ENCODE measurements around the gene POP7. TPM values are rescaled to one million over a fixed set of nuclear protein-coding genes. Genes with fewer than 3 reads are reported as not detected.
A peak's percentile ranks its signal among the peaks of the same experiment; 100 is the strongest.

The POP7 gene
- total RNA-seq, 1 donor from 2014 or later, result 52.8 TPM

- Histone ChIP-seq H3K27me3 (ENCODE audit: control insufficient read depth, insufficient read depth, low read length) (no peaks in the 10 kb centered on the region), H3K36me3 (ENCODE audit: control insufficient read depth, insufficient read depth, low read length) (no peaks in the 10 kb centered on the region), H3K4me3 (ENCODE audit: low read depth, low read length) (no peak overlapping the region)
- no peak for DNase-seq (ENCODE audit: low read depth)
- TF ChIP-seq CTCF (IDR thresholded peaks at IDR 0.05; ENCODE audit: insufficient read depth, low read length, poor library complexity, severe bottlenecking), result no peak
Observed at GRCh38 chr7:100670074-100670473, 35.8 kb upstream of the POP7 start.

GRCh38 chr7:100671353-100672327, 34.3 kb upstream of the POP7 start:
- no peak for TF ChIP-seq CTCF (IDR thresholded peaks at IDR 0.05; ENCODE audit: insufficient read depth, low read length, poor library complexity, severe bottlenecking)
- DNase-seq (ENCODE audit: low read depth), result no peak
- H3K27me3 ChIP-seq (ENCODE audit: control insufficient read depth, insufficient read depth, low read length), result no peaks in the 10 kb centered on the region
- H3K4me3 ChIP-seq (ENCODE audit: low read depth, low read length), result no peak overlapping the region
- no peaks in the 10 kb centered on the region for H3K36me3 ChIP-seq (ENCODE audit: control insufficient read depth, insufficient read depth, low read length)

- Histone ChIP-seq H3K36me3 (ENCODE audit: control insufficient read depth, insufficient read depth, low read length) (peaks cover 2% of the 10 kb centered on the region), H3K4me3 (ENCODE audit: low read depth, low read length) (peak within 1 kb of the TSS; percentile 94), H3K27me3 (ENCODE audit: control insufficient read depth, insufficient read depth, low read length) (no peaks in the 10 kb centered on the region)
- DNase-seq (ENCODE audit: low read depth), result peak; percentile 83
- TF ChIP-seq CTCF (IDR thresholded peaks at IDR 0.05; ENCODE audit: insufficient read depth, low read length, poor library complexity, severe bottlenecking), result no peak
Observed at GRCh38 chr7:100673302-100673941, 32.5 kb upstream of the POP7 start, which contains the start of gene GNB2. TSS of gene GNB2 (plus strand) at chr7:100673740. CDS start at chr7:100676266, 2,526 bp downstream.

- peaks cover 3% of the 10 kb centered on the region for H3K36me3 ChIP-seq (ENCODE audit: control insufficient read depth, insufficient read depth, low read length)
- peak overlapping the region; percentile 94 for H3K4me3 ChIP-seq (ENCODE audit: low read depth, low read length)
- H3K27me3 ChIP-seq (ENCODE audit: control insufficient read depth, insufficient read depth, low read length), result no peaks in the 10 kb centered on the region
- DNase-seq (ENCODE audit: low read depth), result no peak
- no peak for TF ChIP-seq CTCF (IDR thresholded peaks at IDR 0.05; ENCODE audit: insufficient read depth, low read length, poor library complexity, severe bottlenecking)
Observed at GRCh38 chr7:100673942-100674410, 31.9 kb upstream of the POP7 start.

GRCh38 chr7:100674411-100675104, 31.4 kb upstream of the POP7 start:
- no peak for TF ChIP-seq CTCF (IDR thresholded peaks at IDR 0.05; ENCODE audit: insufficient read depth, low read length, poor library complexity, severe bottlenecking)
- H3K4me3 ChIP-seq (ENCODE audit: low read depth, low read length), result peak overlapping the region; percentile 94
- H3K36me3 ChIP-seq (ENCODE audit: control insufficient read depth, insufficient read depth, low read length), result peaks cover 3% of the 10 kb centered on the region
- DNase-seq (ENCODE audit: low read depth), result no peak
- H3K27me3 ChIP-seq (ENCODE audit: control insufficient read depth, insufficient read depth, low read length), result no peaks in the 10 kb centered on the region
